K562 (cell line): Measurements from ENCODE around the gene C4BPB. TPM values are rescaled to one million over a fixed set of nuclear protein-coding genes. Genes with fewer than 3 reads are reported as not detected.

ENCODE experiments used
- ATAC-seq: fragments of 200-7000 bp; cut with Tn5 transposase; 3 replicates; pipeline ENCODE4 v1.9.1; 2020; ENCODE audit warnings: moderate library complexity
- BruUV-seq: library from RNA; stranded (reverse); fragments of 400-500 nt; replicated peaks from 2 replicates; lab custom pipeline; 2021; lab: Mats Ljungman, UMichigan
- CTCF ChIA-PET: fragments of 300-600 bp; formaldehyde crosslinking; extraction: SDS; loops from one replicate; lab custom pipeline; 2021; ENCODE audit warnings: low intra/inter-chr PET ratio; lab: Yijun Ruan, JAX
- POLR2A ChIA-PET: fragments of 300-600, 350-650 bp; sonication (Branson Sonifier 250); formaldehyde crosslinking; extraction: SDS; loops from one replicate; lab custom pipeline; 2021; ENCODE audit warnings: antibody characterized with exemption, inconsistent platforms; lab: Yijun Ruan, JAX
- DNase-seq, 4 experiments: peaks; one replicate each; pipeline versions ENCODE4 v3.0.0 to v3.0.0-alpha.2; 2011 to 2018; ENCODE audit warnings: low spot score in 3 of 4, mixed read lengths in 3 of 4; ENCODE audit errors: extremely low read depth in 1 of 4
- FAIRE-seq: peaks from 2 replicates; lab custom pipeline; 2011; peaks lifted over from hg19 to GRCh38; lab: Jason Lieb, UNC
- H2AFZ ChIP-seq: 2 replicates; pipeline ENCODE4 v1.6.0; 2011; ENCODE audit warnings: low read depth, low read length, control low read depth, inconsistent platforms
- H3K27ac ChIP-seq: fragments of 200-600 bp; 3 replicates; pipeline ENCODE4 v1.8.0; 2011; ENCODE audit warnings: low read depth, mild to moderate bottlenecking, control low read depth, inconsistent platforms, low read length, moderate library complexity, mixed read lengths; ENCODE audit errors: extremely low read depth
- H3K27me3 ChIP-seq, 2 experiments: fragments of 300-600 bp in 1 of 2; 2 replicates in 1 of 2; 3 replicates in 1 of 2; pipeline versions ENCODE4 v1.6.0 to v1.8.0; 2011; ENCODE audit warnings: inconsistent platforms in 2 of 2, low read length in 2 of 2, mild to moderate bottlenecking in 1 of 2, mixed read lengths in 1 of 2, moderate library complexity in 1 of 2; ENCODE audit not compliant: control insufficient read depth in 2 of 2, insufficient read depth in 2 of 2
- H3K36me3 ChIP-seq: fragments of 300-600 bp; 3 replicates; pipeline ENCODE4 v1.8.0; 2011; ENCODE audit warnings: mild to moderate bottlenecking, low read length, inconsistent platforms; ENCODE audit not compliant: control insufficient read depth, insufficient read depth
- H3K4me1 ChIP-seq, 2 experiments: fragments of 200-600 bp in 1 of 2; replicated peaks in 1 of 2; 2 replicates in 1 of 2; 3 replicates in 1 of 2; pipeline versions ENCODE4 v1.5.1 to v1.8.0; 2011; ENCODE audit warnings: inconsistent platforms in 2 of 2, low read length in 2 of 2, mild to moderate bottlenecking in 1 of 2, mixed read lengths in 1 of 2, moderate library complexity in 1 of 2; ENCODE audit not compliant: control insufficient read depth in 2 of 2, insufficient read depth in 2 of 2
- H3K4me2 ChIP-seq: 2 replicates; pipeline ENCODE4 v1.6.1; 2011; ENCODE audit warnings: low read length, control low read depth, inconsistent platforms, mixed read lengths; ENCODE audit not compliant: insufficient read depth
- H3K4me3 ChIP-seq: fragments of 200-600 bp; sonication (generic), shearing (Covaris generic); 2 replicates; pipeline ENCODE4 v1.5.1; 2016; ENCODE audit warnings: control low read depth, inconsistent platforms
- H3K79me2 ChIP-seq: fragments of 200-600 bp; 3 replicates; pipeline ENCODE4 v1.8.0; 2011; ENCODE audit warnings: low read length, inconsistent platforms; ENCODE audit not compliant: control insufficient read depth, insufficient read depth
- H3K9ac ChIP-seq, 2 experiments: 2 replicates each; pipeline versions ENCODE4 v1.6.0 to v1.6.1; 2011; ENCODE audit warnings: low read depth in 2 of 2, low read length in 2 of 2, control low read depth in 1 of 2, inconsistent platforms in 1 of 2, mild to moderate bottlenecking in 1 of 2, mixed read lengths in 1 of 2; ENCODE audit not compliant: insufficient read depth in 1 of 2
- H3K9me1 ChIP-seq: one replicate; pipeline ENCODE4 v1.6.0; 2011; ENCODE audit warnings: inconsistent platforms, mild to moderate bottlenecking, low read length, moderate library complexity; ENCODE audit not compliant: control insufficient read depth, insufficient read depth
- H3K9me3 ChIP-seq: replicated peaks from 2 replicates; pipeline ENCODE4 v1.5.1; 2011; ENCODE audit warnings: low read depth, low read length, inconsistent platforms; ENCODE audit not compliant: control insufficient read depth, insufficient read depth
- H4K20me1 ChIP-seq: replicated peaks from 2 replicates; pipeline ENCODE4 v1.6.1; 2011; ENCODE audit warnings: low read length, inconsistent platforms, mixed read lengths; ENCODE audit not compliant: control insufficient read depth, insufficient read depth
- SPI1 ChIP-seq: IDR thresholded peaks from 2 replicates; pipeline ENCODE4 v1.6.1; 2011; ENCODE audit warnings: low read depth, low read length, control low read depth, borderline replicate concordance
- WGBS: fragments of 100-300 bp; shearing (Covaris generic); methylation state at CpG from one replicate; pipeline ENCODE4 v1.1.6; 2016; ENCODE audit warnings: low coverage, mixed read lengths; ENCODE audit not compliant: insufficient coverage; ENCODE audit errors: missing lambda C conversion rate; 5-methylcytosine and 5-hydroxymethylcytosine counted together
- in situ Hi-C: fragments of 300-500 bp; cut with MboI; formaldehyde crosslinking; loops from 4 replicates; pipeline ENCODE4 v1.15.0; 2018; ENCODE audit warnings: inconsistent platforms, mixed read lengths
- intact Hi-C: fragments of 100-400 bp; cut with micrococcal nuclease; formaldehyde crosslinking; loops from 2 replicates; pipeline ENCODE4 v1.14.2; 2022
- polyA plus RNA-seq, 8 experiments: library from polyadenylated mRNA; depleted of rRNA in 4 of 8; stranded (reverse) in 5 of 8; unstranded in 3 of 8; fragments of >200 nt; fragmentation: Nextera tagmentation in 2 of 8; fragmentation: Illumina TruSeq in 1 of 8; extraction: Ambion mirVana in 2 of 8; extraction: Trizol in 1 of 8; gene quantifications; 2 replicates each; pipeline versions ENCODE4 v1.2.1 to v1.2.3, GENCODE V29; 2011 to 2014; ENCODE audit warnings: inconsistent platforms in 1 of 8, missing spikeins in 1 of 8
- total RNA-seq, 7 experiments: library from RNA; depleted of rRNA in 6 of 7; stranded (reverse); fragments of >200 nt in 6 of 7; fragmentation: Illumina TruSeq in 2 of 7; extraction: Trizol in 2 of 7; gene quantifications; 2 replicates each; pipeline versions ENCODE4 v1.2.1 to v1.2.3, GENCODE V29; 2011 to 2021; ENCODE audit warnings: low replicate concordance in 1 of 7
- TF ChIP-seq, protein P1 (sequence below): IDR thresholded peaks from 3 replicates; pipeline ENCODE4 v1.6.1; 2011; ENCODE audit warnings: borderline replicate concordance, mild to moderate bottlenecking; ENCODE audit not compliant: insufficient read length, insufficient read depth
- TF ChIP-seq, protein P2 (sequence below), 2 experiments: fragments of 450-650 bp; formaldehyde crosslinking in 1 of 2; IDR thresholded peaks; 2 replicates each; pipeline versions ENCODE4 v1.4.0 to v1.6.1; 2014 to 2020; ENCODE audit warnings: mild to moderate bottlenecking in 2 of 2, borderline replicate concordance in 1 of 2, low read depth in 1 of 2

C4BPB gene
- total and polyA plus RNA-seq, 9 of the 15 experiments (the other 6 are each of a cell fraction or from before 2014, with no cell fraction given): not detected

DNA sequence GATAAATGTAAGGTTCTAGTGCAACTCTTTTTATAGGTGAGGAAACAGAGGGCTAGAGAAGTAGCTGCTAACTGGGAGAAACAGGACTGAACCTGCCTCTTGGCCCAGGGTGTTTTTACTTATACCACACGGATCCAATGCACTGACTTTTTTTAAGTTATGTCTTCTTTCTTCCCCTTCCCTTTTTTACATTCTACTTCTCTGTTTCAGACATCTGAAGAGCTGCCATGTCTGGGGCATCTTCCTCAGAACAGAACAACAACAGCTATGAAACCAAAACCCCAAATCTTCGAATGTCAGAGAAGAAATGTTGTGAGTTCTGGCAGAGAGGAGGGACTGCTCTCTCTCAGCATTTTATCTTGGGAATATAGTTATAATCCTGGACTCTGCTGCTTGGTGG lies 34.2 kb upstream of the C4BPB start:
- in situ Hi-C loops: no loop called here
- Histone ChIP-seq H3K27ac (no peak overlapping the region), H3K4me2 (0 out of 2 replicates have a peak overlapping the region, but pooled peaks have one; percentile 5), H3K9me3 (no peaks in the 10 kb centered on the region), H3K36me3 (peaks cover 6% of the 10 kb centered on the region), H3K27me3 (no peaks in the 10 kb centered on the region), H3K9ac (no peak overlapping the region), H3K79me2 (peaks cover 35% of the 10 kb centered on the region), H3K4me1 (peaks cover 14 to 34% of the 10 kb centered on the region in 2 experiments), H3K4me3 (no peak overlapping the region), H2AFZ (no peak overlapping the region), H4K20me1 (peaks cover 4% of the 10 kb centered on the region; the same call in 1 of the 2 replicates), H3K9me1 (no peaks in the 10 kb centered on the region)
- TF ChIP-seq, protein P1, sequence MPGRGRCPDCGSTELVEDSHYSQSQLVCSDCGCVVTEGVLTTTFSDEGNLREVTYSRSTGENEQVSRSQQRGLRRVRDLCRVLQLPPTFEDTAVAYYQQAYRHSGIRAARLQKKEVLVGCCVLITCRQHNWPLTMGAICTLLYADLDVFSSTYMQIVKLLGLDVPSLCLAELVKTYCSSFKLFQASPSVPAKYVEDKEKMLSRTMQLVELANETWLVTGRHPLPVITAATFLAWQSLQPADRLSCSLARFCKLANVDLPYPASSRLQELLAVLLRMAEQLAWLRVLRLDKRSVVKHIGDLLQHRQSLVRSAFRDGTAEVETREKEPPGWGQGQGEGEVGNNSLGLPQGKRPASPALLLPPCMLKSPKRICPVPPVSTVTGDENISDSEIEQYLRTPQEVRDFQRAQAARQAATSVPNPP: no peak
- TF ChIP-seq, protein P2, sequence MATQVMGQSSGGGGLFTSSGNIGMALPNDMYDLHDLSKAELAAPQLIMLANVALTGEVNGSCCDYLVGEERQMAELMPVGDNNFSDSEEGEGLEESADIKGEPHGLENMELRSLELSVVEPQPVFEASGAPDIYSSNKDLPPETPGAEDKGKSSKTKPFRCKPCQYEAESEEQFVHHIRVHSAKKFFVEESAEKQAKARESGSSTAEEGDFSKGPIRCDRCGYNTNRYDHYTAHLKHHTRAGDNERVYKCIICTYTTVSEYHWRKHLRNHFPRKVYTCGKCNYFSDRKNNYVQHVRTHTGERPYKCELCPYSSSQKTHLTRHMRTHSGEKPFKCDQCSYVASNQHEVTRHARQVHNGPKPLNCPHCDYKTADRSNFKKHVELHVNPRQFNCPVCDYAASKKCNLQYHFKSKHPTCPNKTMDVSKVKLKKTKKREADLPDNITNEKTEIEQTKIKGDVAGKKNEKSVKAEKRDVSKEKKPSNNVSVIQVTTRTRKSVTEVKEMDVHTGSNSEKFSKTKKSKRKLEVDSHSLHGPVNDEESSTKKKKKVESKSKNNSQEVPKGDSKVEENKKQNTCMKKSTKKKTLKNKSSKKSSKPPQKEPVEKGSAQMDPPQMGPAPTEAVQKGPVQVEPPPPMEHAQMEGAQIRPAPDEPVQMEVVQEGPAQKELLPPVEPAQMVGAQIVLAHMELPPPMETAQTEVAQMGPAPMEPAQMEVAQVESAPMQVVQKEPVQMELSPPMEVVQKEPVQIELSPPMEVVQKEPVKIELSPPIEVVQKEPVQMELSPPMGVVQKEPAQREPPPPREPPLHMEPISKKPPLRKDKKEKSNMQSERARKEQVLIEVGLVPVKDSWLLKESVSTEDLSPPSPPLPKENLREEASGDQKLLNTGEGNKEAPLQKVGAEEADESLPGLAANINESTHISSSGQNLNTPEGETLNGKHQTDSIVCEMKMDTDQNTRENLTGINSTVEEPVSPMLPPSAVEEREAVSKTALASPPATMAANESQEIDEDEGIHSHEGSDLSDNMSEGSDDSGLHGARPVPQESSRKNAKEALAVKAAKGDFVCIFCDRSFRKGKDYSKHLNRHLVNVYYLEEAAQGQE (IDR thresholded peaks at IDR 0.05; ENCODE audit: borderline replicate concordance): peak; percentile 20; the same call in 1 of the 2 replicates
- TF ChIP-seq, protein P2 (CRISPR knock-in tag; IDR thresholded peaks at IDR 0.05; ENCODE audit: low read depth): no peak
- peak; percentile 27; the same call in 1 of the 2 replicates for TF ChIP-seq SPI1
- WGBS: 49% methylated on average over 2 of the region's 2 CpGs
- CTCF ChIA-PET: no interaction called here
- no peak for FAIRE-seq
- no peak for ATAC-seq
- BruUV-seq: no TSS peak
- DNase-seq: no peak
- intact Hi-C loops: loop anchor here (10.0 kb wide), 1 partner anchor 590 kb away; the partner anchor contains the start of gene CR1L
- POLR2A ChIA-PET: interaction anchor here (0.7 to 1.7 kb wide), 4 partner anchors 9 to 30 kb away, joined by 3 to 4 read pairs (median 4); no protein-coding TSS in a partner anchor
